ENCODE results near the gene PIP4K2A.

DNA sequence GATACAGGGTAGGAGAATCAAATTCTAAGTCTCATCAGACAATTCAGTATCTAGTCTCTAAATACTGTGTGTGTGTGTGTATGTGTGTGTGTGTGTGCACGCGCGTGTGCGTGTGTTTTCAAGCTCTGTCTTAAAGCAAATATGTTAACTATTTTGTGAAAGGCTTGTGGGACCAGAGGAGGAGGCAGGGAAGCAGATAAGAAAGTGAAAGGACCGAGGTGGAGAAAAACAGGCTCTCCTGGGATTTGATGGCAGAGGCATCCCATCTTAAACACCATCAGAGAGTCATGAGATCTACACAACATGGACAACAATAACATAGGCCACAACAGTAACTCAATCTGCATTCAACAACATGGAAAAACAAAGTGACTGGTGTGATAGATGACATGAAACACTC lies 67.1 kb downstream of the PIP4K2A start:
- TF ChIP-seq, protein P1, sequence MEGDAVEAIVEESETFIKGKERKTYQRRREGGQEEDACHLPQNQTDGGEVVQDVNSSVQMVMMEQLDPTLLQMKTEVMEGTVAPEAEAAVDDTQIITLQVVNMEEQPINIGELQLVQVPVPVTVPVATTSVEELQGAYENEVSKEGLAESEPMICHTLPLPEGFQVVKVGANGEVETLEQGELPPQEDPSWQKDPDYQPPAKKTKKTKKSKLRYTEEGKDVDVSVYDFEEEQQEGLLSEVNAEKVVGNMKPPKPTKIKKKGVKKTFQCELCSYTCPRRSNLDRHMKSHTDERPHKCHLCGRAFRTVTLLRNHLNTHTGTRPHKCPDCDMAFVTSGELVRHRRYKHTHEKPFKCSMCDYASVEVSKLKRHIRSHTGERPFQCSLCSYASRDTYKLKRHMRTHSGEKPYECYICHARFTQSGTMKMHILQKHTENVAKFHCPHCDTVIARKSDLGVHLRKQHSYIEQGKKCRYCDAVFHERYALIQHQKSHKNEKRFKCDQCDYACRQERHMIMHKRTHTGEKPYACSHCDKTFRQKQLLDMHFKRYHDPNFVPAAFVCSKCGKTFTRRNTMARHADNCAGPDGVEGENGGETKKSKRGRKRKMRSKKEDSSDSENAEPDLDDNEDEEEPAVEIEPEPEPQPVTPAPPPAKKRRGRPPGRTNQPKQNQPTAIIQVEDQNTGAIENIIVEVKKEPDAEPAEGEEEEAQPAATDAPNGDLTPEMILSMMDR (IDR thresholded peaks at IDR 0.05), result no peak
- TF ChIP-seq EP300 (IDR thresholded peaks at IDR 0.05; ENCODE audit: low read depth), result no peak
